PC-9 (cell line): ENCODE results near the gene TMPRSS9.

Experiments used
- EZH2 ChIP-seq: fragments of 200-600 bp; sonication (generic); IDR thresholded peaks from 2 replicates; pipeline ENCODE4 v1.8.0; 2017; ENCODE audit warnings: antibody characterized with exemption, low read depth
- TF ChIP-seq, protein P1 (sequence below): fragments of 200-600 bp; sonication (generic); conservative IDR thresholded peaks from 2 replicates; pipeline ENCODE4 v1.6.1; 2017; ENCODE audit warnings: mixed run types, antibody characterized with exemption, mild to moderate bottlenecking, moderate library complexity

DNA sequence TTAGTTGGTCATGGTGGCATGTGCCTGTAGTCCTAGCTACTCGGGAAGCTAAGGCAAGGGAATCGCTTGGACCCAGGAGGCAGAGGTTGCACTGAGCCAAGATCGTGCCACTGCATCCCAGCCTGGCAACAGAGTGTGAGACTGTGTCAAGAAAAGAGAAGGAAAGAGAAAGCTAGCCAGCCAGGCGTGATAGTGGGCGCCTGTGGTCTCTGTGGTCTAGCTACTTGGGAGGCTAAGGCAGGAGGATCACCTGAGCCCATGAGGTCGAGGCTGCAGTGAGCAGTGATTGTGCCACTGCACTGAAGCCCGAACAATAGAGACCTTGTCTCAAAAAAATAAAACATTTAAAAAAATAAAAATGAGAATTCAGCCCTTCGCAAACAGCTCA lies 34.0 kb downstream of the TMPRSS9 start:
- TF ChIP-seq, protein P1, sequence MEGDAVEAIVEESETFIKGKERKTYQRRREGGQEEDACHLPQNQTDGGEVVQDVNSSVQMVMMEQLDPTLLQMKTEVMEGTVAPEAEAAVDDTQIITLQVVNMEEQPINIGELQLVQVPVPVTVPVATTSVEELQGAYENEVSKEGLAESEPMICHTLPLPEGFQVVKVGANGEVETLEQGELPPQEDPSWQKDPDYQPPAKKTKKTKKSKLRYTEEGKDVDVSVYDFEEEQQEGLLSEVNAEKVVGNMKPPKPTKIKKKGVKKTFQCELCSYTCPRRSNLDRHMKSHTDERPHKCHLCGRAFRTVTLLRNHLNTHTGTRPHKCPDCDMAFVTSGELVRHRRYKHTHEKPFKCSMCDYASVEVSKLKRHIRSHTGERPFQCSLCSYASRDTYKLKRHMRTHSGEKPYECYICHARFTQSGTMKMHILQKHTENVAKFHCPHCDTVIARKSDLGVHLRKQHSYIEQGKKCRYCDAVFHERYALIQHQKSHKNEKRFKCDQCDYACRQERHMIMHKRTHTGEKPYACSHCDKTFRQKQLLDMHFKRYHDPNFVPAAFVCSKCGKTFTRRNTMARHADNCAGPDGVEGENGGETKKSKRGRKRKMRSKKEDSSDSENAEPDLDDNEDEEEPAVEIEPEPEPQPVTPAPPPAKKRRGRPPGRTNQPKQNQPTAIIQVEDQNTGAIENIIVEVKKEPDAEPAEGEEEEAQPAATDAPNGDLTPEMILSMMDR = no peak
- no peak for TF ChIP-seq EZH2
